RWPE2 (cell line): Measurements from ENCODE around the gene SRSF4.

Experiments used
- ATAC-seq: fragments of 200-7000 bp; cut with Tn5 transposase; 3 replicates; pipeline ENCODE4 v1.9.1; 2021; ENCODE audit warnings: low read depth
- DNase-seq: peaks from one replicate; pipeline ENCODE4 v3.0.0-alpha.2; 2020; ENCODE audit warnings: low spot score
- H3K27ac ChIP-seq: fragments of 450-650 bp; 2 replicates; pipeline ENCODE4 v1.5.1; 2017; ENCODE audit warnings: mild to moderate bottlenecking; ENCODE audit not compliant: poor library complexity, severe bottlenecking
- H3K27me3 ChIP-seq: fragments of 250-450 bp; sonication (Bioruptor Pico); 2 replicates; pipeline ENCODE4 v1.5.1; 2021; ENCODE audit warnings: mild to moderate bottlenecking, moderate library complexity; ENCODE audit not compliant: insufficient read depth, poor library complexity, severe bottlenecking
- H3K36me3 ChIP-seq: fragments of 250-450 bp; sonication (Bioruptor Pico); 2 replicates; pipeline ENCODE4 v1.5.1; 2020; ENCODE audit warnings: low read depth, mild to moderate bottlenecking, moderate library complexity
- H3K4me1 ChIP-seq: fragments of 250-450 bp; sonication (Bioruptor Pico); 2 replicates; pipeline ENCODE4 v1.5.1; 2021; ENCODE audit warnings: mild to moderate bottlenecking, moderate library complexity; ENCODE audit not compliant: insufficient read depth, poor library complexity, severe bottlenecking
- H3K4me3 ChIP-seq: fragments of 250-450 bp; sonication (Bioruptor Pico); 2 replicates; pipeline ENCODE4 v1.5.1; 2021; ENCODE audit warnings: mild to moderate bottlenecking, moderate library complexity; ENCODE audit not compliant: severe bottlenecking
- H3K9me3 ChIP-seq: fragments of 250-450 bp; sonication (Bioruptor Pico); 2 replicates; pipeline ENCODE4 v1.5.1; 2021; ENCODE audit warnings: mild to moderate bottlenecking, moderate library complexity; ENCODE audit not compliant: severe bottlenecking
- TF ChIP-seq, protein P1 (sequence below): fragments of 450-650 bp; IDR thresholded peaks from one replicate; pipeline ENCODE4 v1.5.1; 2017; ENCODE audit warnings: mild to moderate bottlenecking, moderate library complexity; ENCODE audit not compliant: poor library complexity, severe bottlenecking

SRSF4 gene

DNA sequence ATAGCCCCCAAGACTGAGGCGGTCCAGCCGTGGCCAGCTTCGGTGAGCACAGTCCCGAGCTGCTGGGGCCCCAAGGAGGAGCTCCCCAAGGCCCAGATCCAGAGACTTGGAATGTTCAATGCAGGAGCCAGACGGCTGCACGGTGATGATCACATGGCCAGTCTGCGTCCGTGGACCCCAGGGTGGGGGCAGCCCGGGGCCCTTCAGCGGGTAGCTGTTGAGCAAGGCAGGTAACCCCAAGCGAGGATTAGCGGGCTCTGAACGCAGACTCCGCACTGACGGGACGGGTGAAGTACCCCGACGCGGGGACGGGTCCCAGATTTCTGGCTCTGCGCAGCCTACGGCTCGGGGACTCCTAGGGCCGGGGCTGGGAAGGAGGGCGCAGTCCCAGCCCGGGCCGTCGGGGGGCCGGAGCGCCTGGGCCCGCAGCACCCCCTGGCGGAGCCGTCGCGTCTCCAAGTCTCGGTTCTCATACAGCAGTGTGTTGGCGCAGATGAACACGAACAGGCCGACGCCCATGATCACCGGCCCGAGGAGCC lies 60.7 kb downstream of the SRSF4 start:
- Histone ChIP-seq H3K36me3 (peaks cover 3% of the 10 kb centered on the region; the same call in 1 of the 2 replicates), H3K4me3 (no peak overlapping the region), H3K27ac (no peak overlapping the region), H3K4me1 (no peaks in the 10 kb centered on the region), H3K9me3 (no peaks in the 10 kb centered on the region), H3K27me3 (peaks cover 16% of the 10 kb centered on the region)
- TF ChIP-seq, protein P1, sequence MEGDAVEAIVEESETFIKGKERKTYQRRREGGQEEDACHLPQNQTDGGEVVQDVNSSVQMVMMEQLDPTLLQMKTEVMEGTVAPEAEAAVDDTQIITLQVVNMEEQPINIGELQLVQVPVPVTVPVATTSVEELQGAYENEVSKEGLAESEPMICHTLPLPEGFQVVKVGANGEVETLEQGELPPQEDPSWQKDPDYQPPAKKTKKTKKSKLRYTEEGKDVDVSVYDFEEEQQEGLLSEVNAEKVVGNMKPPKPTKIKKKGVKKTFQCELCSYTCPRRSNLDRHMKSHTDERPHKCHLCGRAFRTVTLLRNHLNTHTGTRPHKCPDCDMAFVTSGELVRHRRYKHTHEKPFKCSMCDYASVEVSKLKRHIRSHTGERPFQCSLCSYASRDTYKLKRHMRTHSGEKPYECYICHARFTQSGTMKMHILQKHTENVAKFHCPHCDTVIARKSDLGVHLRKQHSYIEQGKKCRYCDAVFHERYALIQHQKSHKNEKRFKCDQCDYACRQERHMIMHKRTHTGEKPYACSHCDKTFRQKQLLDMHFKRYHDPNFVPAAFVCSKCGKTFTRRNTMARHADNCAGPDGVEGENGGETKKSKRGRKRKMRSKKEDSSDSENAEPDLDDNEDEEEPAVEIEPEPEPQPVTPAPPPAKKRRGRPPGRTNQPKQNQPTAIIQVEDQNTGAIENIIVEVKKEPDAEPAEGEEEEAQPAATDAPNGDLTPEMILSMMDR, result peak; percentile 27
- ATAC-seq, result no peak
- DNase-seq, result no peak

DNA sequence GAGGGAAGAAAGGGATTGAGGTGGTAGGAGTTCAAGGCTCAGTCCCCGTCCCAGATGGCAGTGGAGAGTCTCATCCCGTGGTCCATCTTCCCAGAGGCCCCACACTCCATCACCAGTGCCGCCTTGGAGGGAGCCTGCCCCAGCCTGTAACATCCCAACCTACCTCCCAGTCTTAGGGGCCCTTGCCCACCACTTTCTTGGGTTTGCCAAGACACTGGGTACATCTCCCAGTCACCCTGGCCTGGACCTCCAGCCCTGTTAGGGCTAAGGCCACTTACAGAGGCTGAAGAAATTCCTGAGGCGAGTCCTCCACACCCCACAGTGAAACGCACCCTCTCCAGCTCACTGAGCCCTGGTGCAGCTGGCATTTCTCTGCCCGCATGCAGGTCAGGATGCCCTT lies 61.3 kb downstream of the SRSF4 start:
- DNase-seq (no peak), ATAC-seq (no peak)
- H3K9me3 ChIP-seq, result no peaks in the 10 kb centered on the region
- H3K4me3 ChIP-seq, result no peak overlapping the region
- no peak overlapping the region for H3K27ac ChIP-seq
- TF ChIP-seq, protein P1, result no peak
- H3K27me3 ChIP-seq, result peaks cover 16% of the 10 kb centered on the region
- H3K4me1 ChIP-seq, result no peaks in the 10 kb centered on the region
- peaks cover 3% of the 10 kb centered on the region; the same call in 1 of the 2 replicates for H3K36me3 ChIP-seq

DNA sequence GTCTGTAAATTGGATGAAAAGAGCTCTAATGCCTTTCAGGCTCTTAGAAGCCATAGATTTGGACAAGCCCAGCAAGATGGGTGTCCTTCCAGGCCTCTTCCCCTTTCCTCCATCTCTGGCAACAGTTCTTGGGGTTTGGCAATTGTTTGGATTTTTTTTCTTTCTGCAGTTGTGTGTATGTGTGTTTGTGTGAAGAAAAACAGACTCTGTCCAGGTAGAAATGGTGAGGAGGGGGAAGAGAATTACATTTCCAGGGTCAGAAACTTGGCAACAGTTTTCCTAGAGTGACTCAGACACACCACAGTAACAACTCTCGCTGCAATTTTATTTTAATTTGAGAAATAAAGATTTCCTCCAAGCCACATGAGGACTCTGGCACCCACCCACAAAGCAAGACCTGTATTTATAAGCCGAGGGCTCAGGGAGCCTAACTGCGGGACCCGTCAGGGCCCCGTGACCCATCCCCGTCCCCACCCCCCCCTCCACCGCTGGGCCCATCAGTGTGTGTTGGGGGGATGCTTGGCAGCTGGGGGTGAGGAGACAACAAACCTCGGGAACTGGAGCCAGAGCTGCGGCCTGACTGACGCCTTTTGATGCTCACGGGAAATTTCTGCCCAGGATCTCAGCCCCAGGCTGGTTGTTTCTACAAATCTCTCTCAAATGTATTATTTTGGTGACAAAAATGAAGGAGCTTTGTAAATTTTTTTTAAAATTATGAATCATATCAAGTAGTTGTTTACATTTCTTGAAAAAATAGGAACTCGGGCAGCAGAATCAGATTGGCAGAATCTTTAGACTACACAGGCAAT lies 62.4 kb downstream of the SRSF4 start:
- peaks cover 16% of the 10 kb centered on the region for H3K27me3 ChIP-seq
- peaks cover 3% of the 10 kb centered on the region; the same call in 1 of the 2 replicates for H3K36me3 ChIP-seq
- no peak overlapping the region for H3K27ac ChIP-seq
- no peaks in the 10 kb centered on the region for H3K9me3 ChIP-seq
- H3K4me1 ChIP-seq, result no peaks in the 10 kb centered on the region
- TF ChIP-seq, protein P1, result no peak
- DNase-seq (no peak), ATAC-seq (no peak)
- H3K4me3 ChIP-seq, result no peak overlapping the region

DNA sequence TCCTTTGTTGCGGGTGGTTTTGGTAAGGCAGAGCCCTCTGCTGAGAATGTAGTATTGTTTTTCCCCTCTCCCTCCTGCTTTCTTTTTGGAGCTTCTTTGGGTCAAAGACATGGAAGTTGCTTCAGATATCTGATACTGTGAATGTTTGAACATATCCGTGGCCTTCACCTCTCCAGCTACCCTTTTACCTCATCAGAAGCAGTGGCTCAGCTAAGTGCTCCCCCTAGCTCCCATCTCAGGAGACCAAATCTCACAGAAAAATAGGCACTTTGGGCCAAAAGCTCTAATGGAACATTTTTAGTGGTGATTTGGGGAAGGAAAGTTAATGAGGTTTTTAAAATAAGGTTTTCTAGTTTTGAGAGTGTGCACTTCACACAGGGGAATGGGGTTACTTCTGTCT lies 64.3 kb downstream of the SRSF4 start:
- Histone ChIP-seq H3K36me3 (peaks cover 3% of the 10 kb centered on the region; the same call in 1 of the 2 replicates), H3K27ac (no peak overlapping the region), H3K9me3 (no peaks in the 10 kb centered on the region), H3K4me1 (no peaks in the 10 kb centered on the region), H3K4me3 (no peak overlapping the region), H3K27me3 (peaks cover 7% of the 10 kb centered on the region)
- ATAC-seq (no peak), DNase-seq (no peak)
- TF ChIP-seq, protein P1, result peak; percentile 31

DNA sequence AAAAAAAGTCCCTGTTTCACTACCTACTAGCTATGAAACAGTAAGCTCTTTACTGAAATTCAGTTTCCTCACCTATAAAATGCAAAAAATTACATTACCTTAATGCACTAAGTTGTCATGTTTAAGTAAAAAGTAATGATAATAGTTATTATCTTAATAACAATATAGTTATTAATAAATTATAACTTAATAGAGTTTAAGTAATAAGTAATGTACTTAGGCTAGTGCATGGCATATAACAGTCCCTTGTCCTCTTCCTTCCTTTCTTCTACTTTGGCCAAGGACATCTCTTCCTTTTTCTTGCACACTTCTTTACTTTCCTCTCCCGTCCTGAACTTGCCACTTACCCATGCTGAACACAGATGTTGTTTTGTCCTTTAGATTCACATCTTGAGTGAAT lies 67.0 kb downstream of the SRSF4 start:
- H3K36me3 ChIP-seq, result no peaks in the 10 kb centered on the region
- H3K27me3 ChIP-seq, result no peaks in the 10 kb centered on the region
- ATAC-seq (no peak), DNase-seq (no peak)
- H3K27ac ChIP-seq, result no peak overlapping the region
- TF ChIP-seq, protein P1, result no peak
- no peaks in the 10 kb centered on the region for H3K9me3 ChIP-seq
- no peaks in the 10 kb centered on the region for H3K4me1 ChIP-seq
- no peak overlapping the region for H3K4me3 ChIP-seq
